ENCODE results near the gene MCM3AP. TPM values are rescaled to one million over a fixed set of nuclear protein-coding genes. Genes with fewer than 3 reads are reported as not detected.

MCM3AP gene
- total RNA-seq = 57.0 TPM
- long read RNA-seq, full-length matches to known transcripts = 16 of 65 reads
- long read RNA-seq, partial matches to known transcripts = 29 of 65 reads
- long read RNA-seq, other reads (novel, unspliced or antisense) = 20 of 65 reads

GRCh38 chr21:46285206-46285661 lies at the start of gene MCM3AP:
TSS of gene MCM3AP (minus strand) at chr21:46285611. CDS start at chr21:46285286, 325 bp downstream.
- DNase-seq (no peak), ATAC-seq (ENCODE audit: poor library complexity) (no peak)
- intact Hi-C loops (cut with DNase I) = loop anchor here (2.0 kb wide), 1 partner anchor 40 kb away; the partner anchor contains the start of gene PCNT

GRCh38 chr21:46334351-46335140 lies 49.1 kb upstream of the MCM3AP start:
- ATAC-seq (ENCODE audit: poor library complexity) (no peak), DNase-seq (no peak)
- intact Hi-C loops (cut with DNase I) = no loop called here

GRCh38 chr21:46329796-46330195 lies 44.4 kb upstream of the MCM3AP start:
- intact Hi-C loops (cut with DNase I) = no loop called here
- DNase-seq = no peak
- no peak for ATAC-seq (ENCODE audit: poor library complexity)

- DNase-seq (no peak), ATAC-seq (ENCODE audit: poor library complexity) (no peak)
- intact Hi-C loops (cut with DNase I) = no loop called here
Observed at GRCh38 chr21:46328151-46328550, 42.7 kb upstream of the MCM3AP start.

- intact Hi-C loops (cut with DNase I) = no loop called here
- DNase-seq (no peak), ATAC-seq (ENCODE audit: poor library complexity) (no peak)
Observed at GRCh38 chr21:46327711-46328110, 42.3 kb upstream of the MCM3AP start.

- no peak for ATAC-seq (ENCODE audit: poor library complexity)
- intact Hi-C loops (cut with DNase I) = no loop called here
Observed at GRCh38 chr21:46326110-46326703, 40.8 kb upstream of the MCM3AP start.

GRCh38 chr21:46325073-46325912 lies 39.9 kb upstream of the MCM3AP start:
- ATAC-seq (ENCODE audit: poor library complexity) (peak; percentile 45), DNase-seq (peak; percentile 60)
- intact Hi-C loops (cut with DNase I) = loop anchor here (2.0 kb wide), 1 partner anchor 40 kb away; the partner anchor contains the start of gene MCM3AP

More at GRCh38 chr21:46326110-46326703, 40.8 kb upstream of the MCM3AP start:
- DNase-seq = no peak

- ATAC-seq (ENCODE audit: poor library complexity) = peak; percentile 93
- intact Hi-C loops (cut with DNase I) = loop anchor here (2.0 kb wide), 1 partner anchor 40 kb away; the partner anchor contains the start of gene MCM3AP
- DNase-seq = peak; percentile 90
Observed at GRCh38 chr21:46324390-46325072, 39.1 kb upstream of the MCM3AP start.

GRCh38 chr21:46323710-46324389 lies 38.4 kb upstream of the MCM3AP start, which contains the start of the genes C21orf58 and PCNT:
TSS of gene C21orf58 (minus strand) at chr21:46323870. CDS start at chr21:46322738, 1,132 bp downstream.
TSS of gene PCNT (plus strand) at chr21:46324156. CDS start at chr21:46324229, 73 bp downstream.
- ATAC-seq (ENCODE audit: poor library complexity) = peak; percentile 94
- intact Hi-C loops (cut with DNase I) = loop anchor here (2.0 kb wide), 1 partner anchor 39 kb away; the partner anchor contains the start of gene MCM3AP
- DNase-seq = peak; percentile 99

GRCh38 chr21:46323227-46323709 lies 37.9 kb upstream of the MCM3AP start:
- DNase-seq (no peak), ATAC-seq (ENCODE audit: poor library complexity) (no peak)
- intact Hi-C loops (cut with DNase I) = no loop called here

GRCh38 chr21:46322351-46323226 lies 37.2 kb upstream of the MCM3AP start:
- intact Hi-C loops (cut with DNase I) = no loop called here
- ATAC-seq (ENCODE audit: poor library complexity) = no peak
- peak; percentile 46 for DNase-seq

- intact Hi-C loops (cut with DNase I) = no loop called here
- ATAC-seq (ENCODE audit: poor library complexity) (no peak), DNase-seq (no peak)
Observed at GRCh38 chr21:46320331-46320801, 35.0 kb upstream of the MCM3AP start.

- intact Hi-C loops (cut with DNase I) = no loop called here
- DNase-seq = peak; percentile 10
- ATAC-seq (ENCODE audit: poor library complexity) = no peak
Observed at GRCh38 chr21:46319186-46319585, 33.8 kb upstream of the MCM3AP start.

- ATAC-seq (ENCODE audit: poor library complexity) = no peak
- DNase-seq = no peak
- intact Hi-C loops (cut with DNase I) = no loop called here
Observed at GRCh38 chr21:46318464-46318845, 33.0 kb upstream of the MCM3AP start.

GRCh38 chr21:46317710-46318463 lies 32.5 kb upstream of the MCM3AP start:
- intact Hi-C loops (cut with DNase I) = no loop called here
- ATAC-seq (ENCODE audit: poor library complexity) (peak; percentile 88), DNase-seq (peak; percentile 75)

All from Right ventricle myocardium superior (tissue), 1 donor.